SK-N-SH treated with all-trans-retinoic acid at 6 μM for 48 hours (cell line): ENCODE data around the gene DYNC2H1.

Experiments used
- ARNTL ChIP-seq: fragments of 450-650 bp; formaldehyde crosslinking; IDR thresholded peaks from 2 replicates; pipeline ENCODE4 v1.5.0; 2020; ENCODE audit warnings: low read depth, mild to moderate bottlenecking, moderate library complexity, borderline replicate concordance
- ISL1 ChIP-seq: fragments of 250-450 bp; sonication (Bioruptor Pico); IDR thresholded peaks from 2 replicates; pipeline ENCODE4 v2.1.2; 2022; ENCODE audit warnings: mild to moderate bottlenecking, moderate library complexity
- PATZ1 ChIP-seq: fragments of 250-450 bp; sonication (Bioruptor Pico); IDR thresholded peaks from 2 replicates; pipeline ENCODE4 v1.8.0; 2020; ENCODE audit warnings: mild to moderate bottlenecking, moderate library complexity, borderline replicate concordance
- TCF4 ChIP-seq: fragments of 250-450 bp; sonication (Bioruptor Pico); IDR thresholded peaks from 2 replicates; pipeline ENCODE4 v1.8.0; 2021; ENCODE audit warnings: mild to moderate bottlenecking, moderate library complexity, borderline replicate concordance
- ZFP30 ChIP-seq: fragments of 450-650 bp; formaldehyde crosslinking; IDR thresholded peaks from 2 replicates; pipeline ENCODE4 v1.5.0; 2022; ENCODE audit warnings: mild to moderate bottlenecking, moderate library complexity
- TF ChIP-seq, protein P1 (sequence below): fragments of 250-450 bp; sonication (Bioruptor Pico); IDR thresholded peaks from 2 replicates; pipeline ENCODE4 v1.8.0; 2021; ENCODE audit warnings: low read depth, mild to moderate bottlenecking, moderate library complexity, borderline replicate concordance

GRCh38 chr11:103215812-103216211 lies 106.6 kb downstream of the DYNC2H1 start:
- TF ChIP-seq ZFP30 (CRISPR knock-in tag) (no peak), ARNTL (CRISPR knock-in tag) (no peak), PATZ1 (CRISPR knock-in tag) (no peak), TCF4 (no peak), ISL1 (CRISPR knock-in tag) (no peak)
- TF ChIP-seq, protein P1, sequence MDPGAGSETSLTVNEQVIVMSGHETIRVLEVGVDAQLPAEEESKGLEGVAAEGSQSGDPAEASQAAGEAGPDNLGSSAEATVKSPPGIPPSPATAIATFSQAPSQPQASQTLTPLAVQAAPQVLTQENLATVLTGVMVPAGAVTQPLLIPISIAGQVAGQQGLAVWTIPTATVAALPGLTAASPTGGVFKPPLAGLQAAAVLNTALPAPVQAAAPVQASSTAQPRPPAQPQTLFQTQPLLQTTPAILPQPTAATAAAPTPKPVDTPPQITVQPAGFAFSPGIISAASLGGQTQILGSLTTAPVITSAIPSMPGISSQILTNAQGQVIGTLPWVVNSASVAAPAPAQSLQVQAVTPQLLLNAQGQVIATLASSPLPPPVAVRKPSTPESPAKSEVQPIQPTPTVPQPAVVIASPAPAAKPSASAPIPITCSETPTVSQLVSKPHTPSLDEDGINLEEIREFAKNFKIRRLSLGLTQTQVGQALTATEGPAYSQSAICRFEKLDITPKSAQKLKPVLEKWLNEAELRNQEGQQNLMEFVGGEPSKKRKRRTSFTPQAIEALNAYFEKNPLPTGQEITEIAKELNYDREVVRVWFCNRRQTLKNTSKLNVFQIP (CRISPR knock-in tag) = no peak
